ENCODE results near the gene PPP1R10.

Gene PPP1R10

GRCh38 chr6:30618270-30618797, 1.3 kb upstream of the PPP1R10 start:
- DNase-seq = no peak

GRCh38 chr6:30617565-30618269, 674 bp upstream of the PPP1R10 start, which contains the start of gene MRPS18B:
Gene MRPS18B (plus strand): TSS chr6:30617840. CDS start chr6:30617866, 26 bp downstream.
- DNase-seq = peak; percentile 97 to 99

- peak; percentile 28 to 31 for DNase-seq
Measured at GRCh38 chr6:30615958-30616810, 859 bp downstream of the PPP1R10 start.

GRCh38 chr6:30615219-30615957, 1.7 kb downstream of the PPP1R10 start:
- DNase-seq = peak; percentile 33 to 36

GRCh38 chr6:30614843-30615218, 2.2 kb downstream of the PPP1R10 start:
- peak; percentile 84 to 86 for DNase-seq

- peak in 1 of 2 donors; percentile 14 for DNase-seq
Measured at GRCh38 chr6:30614044-30614842, 2.8 kb downstream of the PPP1R10 start.

GRCh38 chr6:30613251-30614043, 3.6 kb downstream of the PPP1R10 start:
- no peak for DNase-seq

GRCh38 chr6:30612687-30613248, 4.3 kb downstream of the PPP1R10 start:
- DNase-seq = no peak

- DNase-seq = no peak
Measured at GRCh38 chr6:30612213-30612612, 4.8 kb downstream of the PPP1R10 start.

GRCh38 chr6:30611856-30612194, 5.2 kb downstream of the PPP1R10 start:
- no peak for DNase-seq

- no peak for DNase-seq
Measured at GRCh38 chr6:30611150-30611855, 5.7 kb downstream of the PPP1R10 start.

GRCh38 chr6:30610065-30610464, 7.0 kb downstream of the PPP1R10 start:
- DNase-seq = no peak

- no peak for DNase-seq
Measured at GRCh38 chr6:30603961-30604360, 13.1 kb downstream of the PPP1R10 start.

GRCh38 chr6:30601815-30602641, 15.0 kb downstream of the PPP1R10 start:
- no peak for DNase-seq

GRCh38 chr6:30601436-30601814, 15.6 kb downstream of the PPP1R10 start:
- no peak for DNase-seq

GRCh38 chr6:30600451-30600961, 16.5 kb downstream of the PPP1R10 start:
- no peak for DNase-seq

GRCh38 chr6:30599625-30600324, 17.3 kb downstream of the PPP1R10 start:
- DNase-seq = no peak

GRCh38 chr6:30598912-30599624, 18.0 kb downstream of the PPP1R10 start:
- no peak for DNase-seq

All from activated CD4-positive, alpha-beta T cell treated with anti-CD3 and anti-CD28 coated beads for 4 hours (primary cell).